ENCODE data around the gene SNN. TPM values are rescaled to one million over a fixed set of nuclear protein-coding genes. Genes with fewer than 3 reads are reported as not detected.

SNN gene
- total RNA-seq, 1 experiment from 2014 or later: 26.0 TPM

- H3K9me3 Mint-ChIP-seq (ENCODE audit: low read depth, unreplicated experiment): no peaks in the 10 kb centered on the region
- no peak for TF ChIP-seq CTCF (IDR thresholded peaks at IDR 0.05; ENCODE audit: unreplicated experiment)
- intact Hi-C loops (cut with micrococcal nuclease; ENCODE audit: unreplicated experiment): no loop called here
- DNase-seq: no peak
- H3K36me3 Mint-ChIP-seq (ENCODE audit: insufficient read depth, unreplicated experiment): no peaks in the 10 kb centered on the region
- CTCF ChIA-PET: interaction anchor here (0.6 to 2.0 kb wide), 4 partner anchors 8 to 262 kb away, joined by 3 to 4 read pairs (median 4); no protein-coding TSS in a partner anchor
- no peak overlapping the region for H3K4me3 Mint-ChIP-seq (ENCODE audit: low read depth, unreplicated experiment)
- no peaks in the 10 kb centered on the region for H3K27me3 Mint-ChIP-seq (ENCODE audit: unreplicated experiment)
- no TSS peak for BruUV-seq (replicated peaks)
- no peak overlapping the region for H3K27ac Mint-ChIP-seq (ENCODE audit: unreplicated experiment)
- H3K4me1 Mint-ChIP-seq (ENCODE audit: low read depth, unreplicated experiment): no peaks in the 10 kb centered on the region
These were observed 9.2 kb upstream of the SNN start for GRCh38 chr16:11658896-11659708.

GRCh38 chr16:11660565-11660964 lies 7.7 kb upstream of the SNN start:
- no peak for DNase-seq
- Mint-ChIP-seq H3K4me3 (ENCODE audit: low read depth, unreplicated experiment) (no peak overlapping the region), H3K9me3 (ENCODE audit: low read depth, unreplicated experiment) (no peaks in the 10 kb centered on the region), H3K36me3 (ENCODE audit: insufficient read depth, unreplicated experiment) (no peaks in the 10 kb centered on the region), H3K4me1 (ENCODE audit: low read depth, unreplicated experiment) (no peaks in the 10 kb centered on the region), H3K27me3 (ENCODE audit: unreplicated experiment) (no peaks in the 10 kb centered on the region), H3K27ac (ENCODE audit: unreplicated experiment) (no peak overlapping the region)
- BruUV-seq (replicated peaks): no TSS peak
- no peak for TF ChIP-seq CTCF (IDR thresholded peaks at IDR 0.05; ENCODE audit: unreplicated experiment)
- intact Hi-C loops (cut with micrococcal nuclease; ENCODE audit: unreplicated experiment): no loop called here
- CTCF ChIA-PET: interaction anchor here (0.6 to 1.4 kb wide), 2 partner anchors 18 to 85 kb away, joined by 3 read pairs; no protein-coding TSS in a partner anchor

GRCh38 chr16:11662582-11662981 lies 5.7 kb upstream of the SNN start:
- Mint-ChIP-seq H3K4me1 (ENCODE audit: low read depth, unreplicated experiment) (no peaks in the 10 kb centered on the region), H3K9me3 (ENCODE audit: low read depth, unreplicated experiment) (no peaks in the 10 kb centered on the region), H3K36me3 (ENCODE audit: insufficient read depth, unreplicated experiment) (peaks cover 9% of the 10 kb centered on the region), H3K4me3 (ENCODE audit: low read depth, unreplicated experiment) (no peak overlapping the region), H3K27ac (ENCODE audit: unreplicated experiment) (no peak overlapping the region), H3K27me3 (ENCODE audit: unreplicated experiment) (no peaks in the 10 kb centered on the region)
- intact Hi-C loops (cut with micrococcal nuclease; ENCODE audit: unreplicated experiment): no loop called here
- CTCF ChIA-PET: no interaction called here
- no peak for TF ChIP-seq CTCF (IDR thresholded peaks at IDR 0.05; ENCODE audit: unreplicated experiment)
- no peak for DNase-seq
- BruUV-seq (replicated peaks): no TSS peak

- no peak for TF ChIP-seq CTCF (IDR thresholded peaks at IDR 0.05; ENCODE audit: unreplicated experiment)
- intact Hi-C loops (cut with micrococcal nuclease; ENCODE audit: unreplicated experiment): no loop called here
- Mint-ChIP-seq H3K27ac (ENCODE audit: unreplicated experiment) (no peak overlapping the region), H3K9me3 (ENCODE audit: low read depth, unreplicated experiment) (no peaks in the 10 kb centered on the region), H3K4me3 (ENCODE audit: low read depth, unreplicated experiment) (no peak overlapping the region), H3K36me3 (ENCODE audit: insufficient read depth, unreplicated experiment) (peaks cover 27% of the 10 kb centered on the region), H3K27me3 (ENCODE audit: unreplicated experiment) (no peaks in the 10 kb centered on the region), H3K4me1 (ENCODE audit: low read depth, unreplicated experiment) (peaks cover 4% of the 10 kb centered on the region)
- no peak for DNase-seq
- BruUV-seq (replicated peaks): no TSS peak
- CTCF ChIA-PET: interaction anchor here (0.9 kb wide), 2 partner anchors 16 to 20 kb away, joined by 3 read pairs; no protein-coding TSS in a partner anchor
These were observed 3.2 kb upstream of the SNN start for GRCh38 chr16:11665071-11665491.

All from Calu3 (cell line).